ENCODE results near the gene ATP6V0A4. TPM values are rescaled to one million over a fixed set of nuclear protein-coding genes. Genes with fewer than 3 reads are reported as not detected.
A peak's percentile ranks its signal among the peaks of the same experiment; 100 is the strongest.

ATP6V0A4 gene
- total RNA-seq, 1 experiment from 2014 or later = 1.0 TPM

- no peaks in the 10 kb centered on the region for H3K36me3 ChIP-seq (ENCODE audit: low read depth, low read length)
- H3F3A ChIP-seq (ENCODE audit: low read length, unreplicated experiment) = no peaks in the 10 kb centered on the region
- no peaks in the 10 kb centered on the region for H3K27me3 ChIP-seq (ENCODE audit: low read length)
- ChIA-PET CTCF (interaction anchor here (0.5 kb wide), 1 partner anchor 112 kb away, joined by 3 read pairs; no protein-coding TSS in a partner anchor), POLR2A (ENCODE audit: unreplicated experiment) (no interaction called here)
- peaks cover 50% of the 10 kb centered on the region for H3K4me1 ChIP-seq (ENCODE audit: insufficient read depth, low read length)
- no peaks in the 10 kb centered on the region for H4K20me1 ChIP-seq (ENCODE audit: low read length)
- no peaks in the 10 kb centered on the region for H3K79me2 ChIP-seq (ENCODE audit: low read length)
- peak overlapping the region; percentile 19; the same call in 1 of the 2 replicates for H3K4me2 ChIP-seq (ENCODE audit: low read length)
- H3K27ac ChIP-seq (ENCODE audit: low read length) = peak overlapping the region; percentile 81
- H2AFZ ChIP-seq (ENCODE audit: low read length) = no peak overlapping the region
- intact Hi-C loops (cut with micrococcal nuclease) = loop anchor here (2.0 to 5.0 kb wide), 2 partner anchors 76 to 230 kb away; partner anchors contain the start of gene KIAA1549
- H3K9me2 ChIP-seq (replicated peaks; ENCODE audit: low read length) = no peaks in the 10 kb centered on the region
- peak overlapping the region; percentile 54 for H3K9ac ChIP-seq (ENCODE audit: low read length)
- no TSS peak for BruUV-seq (replicated peaks)
- peak; percentile 98 for DNase-seq
- H3K9me3 ChIP-seq (ENCODE audit: low read length) = no peaks in the 10 kb centered on the region
- peak; percentile 82 for ATAC-seq
- TF ChIP-seq EZH2 (IDR thresholded peaks at IDR 0.05; ENCODE audit: low read length, unreplicated experiment) (no peak), CTCF (conservative IDR thresholded peaks at IDR 0.05; ENCODE audit: low read depth, low read length) (no peak), EZH2phosphoT487 (IDR thresholded peaks at IDR 0.05; ENCODE audit: borderline replicate concordance, low read length) (peak; percentile 96)
- no peak overlapping the region for H3K4me3 ChIP-seq (ENCODE audit: low read length)
Observed at GRCh38 chr7:138752518-138753149, 45.4 kb downstream of the ATP6V0A4 start.

- ATAC-seq (no peak), DNase-seq (no peak)
- CTCF ChIA-PET = no interaction called here
- H3K27ac ChIP-seq (ENCODE audit: low read length) = no peak overlapping the region
- no TSS peak for BruUV-seq (replicated peaks)
- no peak overlapping the region for H3K4me2 ChIP-seq (ENCODE audit: low read length)
- no peak overlapping the region for H2AFZ ChIP-seq (ENCODE audit: low read length)
- POLR2A ChIA-PET (ENCODE audit: unreplicated experiment) = no interaction called here
- no peak overlapping the region for H3K4me3 ChIP-seq (ENCODE audit: low read length)
- H3K9me3 ChIP-seq (ENCODE audit: low read length) = no peaks in the 10 kb centered on the region
- H3K4me1 ChIP-seq (ENCODE audit: insufficient read depth, low read length) = peaks cover 34% of the 10 kb centered on the region
- no peaks in the 10 kb centered on the region for H3F3A ChIP-seq (ENCODE audit: low read length, unreplicated experiment)
- H3K9ac ChIP-seq (ENCODE audit: low read length) = no peak overlapping the region
- H3K79me2 ChIP-seq (ENCODE audit: low read length) = no peaks in the 10 kb centered on the region
- TF ChIP-seq EZH2phosphoT487 (IDR thresholded peaks at IDR 0.05; ENCODE audit: borderline replicate concordance, low read length) = no peak
- TF ChIP-seq EZH2 (IDR thresholded peaks at IDR 0.05; ENCODE audit: low read length, unreplicated experiment) = no peak
- no peak for TF ChIP-seq CTCF (conservative IDR thresholded peaks at IDR 0.05; ENCODE audit: low read depth, low read length)
- H3K36me3 ChIP-seq (ENCODE audit: low read depth, low read length) = no peaks in the 10 kb centered on the region
- H4K20me1 ChIP-seq (ENCODE audit: low read length) = no peaks in the 10 kb centered on the region
- H3K27me3 ChIP-seq (ENCODE audit: low read length) = no peaks in the 10 kb centered on the region
- H3K9me2 ChIP-seq (replicated peaks; ENCODE audit: low read length) = no peaks in the 10 kb centered on the region
- intact Hi-C loops (cut with micrococcal nuclease) = loop anchor here (5.0 kb wide), 1 partner anchor 231 kb away; the partner anchor contains the start of gene KIAA1549
Observed at GRCh38 chr7:138750901-138751464, 47.0 kb downstream of the ATP6V0A4 start.

GRCh38 chr7:138750473-138750872 lies 47.5 kb downstream of the ATP6V0A4 start:
- no peaks in the 10 kb centered on the region for H3K9me2 ChIP-seq (replicated peaks; ENCODE audit: low read length)
- BruUV-seq (replicated peaks) = no TSS peak
- CTCF ChIA-PET = no interaction called here
- peaks cover 29% of the 10 kb centered on the region for H3K4me1 ChIP-seq (ENCODE audit: insufficient read depth, low read length)
- no peaks in the 10 kb centered on the region for H3F3A ChIP-seq (ENCODE audit: low read length, unreplicated experiment)
- TF ChIP-seq EZH2phosphoT487 (IDR thresholded peaks at IDR 0.05; ENCODE audit: borderline replicate concordance, low read length) (no peak), EZH2 (IDR thresholded peaks at IDR 0.05; ENCODE audit: low read length, unreplicated experiment) (no peak), CTCF (conservative IDR thresholded peaks at IDR 0.05; ENCODE audit: low read depth, low read length) (no peak)
- H3K4me2 ChIP-seq (ENCODE audit: low read length) = no peak overlapping the region
- intact Hi-C loops (cut with micrococcal nuclease) = loop anchor here (5.0 kb wide), 1 partner anchor 232 kb away; the partner anchor contains the start of gene KIAA1549
- H4K20me1 ChIP-seq (ENCODE audit: low read length) = no peaks in the 10 kb centered on the region
- H3K27me3 ChIP-seq (ENCODE audit: low read length) = no peaks in the 10 kb centered on the region
- no peaks in the 10 kb centered on the region for H3K9me3 ChIP-seq (ENCODE audit: low read length)
- POLR2A ChIA-PET (ENCODE audit: unreplicated experiment) = no interaction called here
- H3K79me2 ChIP-seq (ENCODE audit: low read length) = no peaks in the 10 kb centered on the region
- H3K4me3 ChIP-seq (ENCODE audit: low read length) = no peak overlapping the region
- H3K27ac ChIP-seq (ENCODE audit: low read length) = no peak overlapping the region
- ATAC-seq = no peak
- no peak for DNase-seq
- no peak overlapping the region for H3K9ac ChIP-seq (ENCODE audit: low read length)
- H2AFZ ChIP-seq (ENCODE audit: low read length) = no peak overlapping the region
- no peaks in the 10 kb centered on the region for H3K36me3 ChIP-seq (ENCODE audit: low read depth, low read length)

All from PC-3 (cell line).